GM21423 (cell line): Measurements from ENCODE around the gene EPB41L3.
"Not testable (repeated sequence)": the region's sequence is repeated elsewhere in the genome, so short reads cannot be mapped to it uniquely, and the experiment has no call there.

Source experiments
- ATAC-seq: cut with Tn5 transposase; IDR thresholded peaks from one replicate; pipeline ENCODE4 v1.9.1; 2021; ENCODE audit warnings: mild to moderate bottlenecking, moderate library complexity; ENCODE audit not compliant: unreplicated experiment

EPB41L3 gene

DNA sequence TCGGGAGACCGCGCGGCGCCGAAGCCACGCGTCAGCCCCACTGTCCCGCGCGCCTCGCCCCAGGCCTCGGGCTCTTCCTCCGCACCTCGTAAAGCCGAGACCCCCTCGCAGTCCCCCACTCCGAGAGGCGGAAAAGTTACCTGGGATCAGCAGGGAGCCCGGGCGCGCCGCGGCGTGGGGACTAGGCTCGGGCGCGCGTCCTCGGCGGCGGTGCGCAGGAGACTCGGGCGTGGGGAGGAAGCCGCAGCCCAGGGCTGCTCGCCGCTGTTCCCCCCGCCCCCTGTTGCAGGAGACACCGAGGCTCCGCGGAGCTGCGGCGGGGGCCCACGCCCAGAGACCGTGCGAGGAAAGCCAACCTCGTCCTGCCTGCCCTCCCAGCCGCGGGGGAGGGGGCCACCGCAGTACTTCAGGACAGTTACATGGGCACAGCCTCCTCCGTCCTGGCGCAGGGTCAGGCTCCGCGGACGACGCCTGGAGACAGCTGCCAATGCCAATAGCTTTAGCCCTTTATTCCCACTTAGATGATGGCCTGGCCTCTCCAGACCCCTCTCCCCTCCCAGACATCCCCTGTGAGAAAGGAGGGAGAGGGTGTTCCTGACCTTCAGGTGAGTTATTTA lies at the start of gene EPB41L3:
TSS of gene EPB41L3 (minus strand) at position 225 of the 617 bp plus-strand sequence. CDS start 54,814 bp downstream, outside the sequence.
- no peak for ATAC-seq

DNA sequence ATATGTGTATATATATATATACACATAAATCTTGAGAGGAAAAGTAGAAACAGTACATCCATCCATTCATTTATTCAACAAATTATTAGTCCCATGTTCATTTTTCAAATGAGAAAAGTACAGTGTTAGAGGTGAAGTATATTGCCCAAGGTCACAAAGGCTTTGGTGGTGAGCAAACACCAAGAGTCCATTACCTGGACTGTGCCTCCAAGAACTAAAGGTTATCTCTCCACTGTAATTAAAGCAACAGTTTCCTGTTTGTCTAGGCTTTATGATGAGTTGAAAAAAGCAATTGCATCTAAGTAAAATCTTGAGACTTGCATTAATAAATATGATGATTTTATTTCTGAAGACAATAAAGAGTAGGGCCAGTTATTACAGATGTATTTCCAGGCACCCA lies 44.7 kb upstream of the EPB41L3 start:
- no peak for ATAC-seq

DNA sequence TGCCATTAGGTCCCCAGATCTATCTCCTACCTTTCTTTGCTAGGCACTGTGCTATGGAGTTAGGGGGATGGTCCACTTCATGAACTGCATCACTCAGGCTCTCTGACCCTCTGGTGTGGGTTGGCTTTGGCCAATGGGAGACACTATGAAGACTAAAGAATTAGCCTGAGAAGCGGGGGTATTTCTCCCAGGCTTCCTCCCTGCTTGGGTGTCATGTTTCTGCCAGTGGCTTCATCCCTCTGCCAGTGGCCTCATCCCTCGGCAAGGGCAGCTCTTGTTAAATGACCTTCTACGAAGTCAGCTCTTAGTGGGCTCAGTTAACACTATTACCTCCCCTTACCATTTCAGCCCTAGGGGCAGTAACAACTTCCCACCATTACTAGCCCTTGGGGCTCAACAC lies 41.9 kb upstream of the EPB41L3 start:
- ATAC-seq, result no peak

DNA sequence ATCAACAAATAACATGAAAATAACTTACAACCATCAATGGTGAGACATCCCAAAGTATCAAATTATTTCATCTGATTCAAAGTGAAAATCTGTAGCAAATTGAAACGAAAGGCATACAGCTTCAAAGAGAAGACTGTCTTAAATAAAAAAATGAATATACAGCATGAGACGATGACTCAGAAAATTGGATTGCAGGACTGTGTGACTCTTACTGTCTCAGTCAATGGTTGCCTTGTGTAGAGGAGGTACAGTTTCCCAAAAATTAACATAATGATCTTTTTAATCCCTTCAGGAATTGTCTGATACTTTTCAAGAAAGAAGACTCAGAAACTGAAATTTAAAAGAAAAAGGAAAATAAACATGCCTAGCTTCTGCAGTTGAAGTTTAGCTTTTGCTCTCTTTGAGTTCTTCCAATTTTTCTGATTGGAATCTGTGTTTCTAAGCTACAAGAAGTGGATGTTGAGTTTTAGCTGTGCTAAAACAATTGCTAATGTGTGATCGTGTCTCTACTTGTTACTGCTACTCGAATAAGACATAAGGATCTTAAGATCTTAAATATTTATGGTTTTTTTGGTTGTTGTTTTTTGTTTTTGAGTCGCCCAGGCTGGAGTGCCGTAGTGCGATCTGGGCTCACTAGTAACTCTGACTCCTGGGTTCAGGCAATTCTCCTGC lies 41.1 kb upstream of the EPB41L3 start:
- ATAC-seq, result no peak

DNA sequence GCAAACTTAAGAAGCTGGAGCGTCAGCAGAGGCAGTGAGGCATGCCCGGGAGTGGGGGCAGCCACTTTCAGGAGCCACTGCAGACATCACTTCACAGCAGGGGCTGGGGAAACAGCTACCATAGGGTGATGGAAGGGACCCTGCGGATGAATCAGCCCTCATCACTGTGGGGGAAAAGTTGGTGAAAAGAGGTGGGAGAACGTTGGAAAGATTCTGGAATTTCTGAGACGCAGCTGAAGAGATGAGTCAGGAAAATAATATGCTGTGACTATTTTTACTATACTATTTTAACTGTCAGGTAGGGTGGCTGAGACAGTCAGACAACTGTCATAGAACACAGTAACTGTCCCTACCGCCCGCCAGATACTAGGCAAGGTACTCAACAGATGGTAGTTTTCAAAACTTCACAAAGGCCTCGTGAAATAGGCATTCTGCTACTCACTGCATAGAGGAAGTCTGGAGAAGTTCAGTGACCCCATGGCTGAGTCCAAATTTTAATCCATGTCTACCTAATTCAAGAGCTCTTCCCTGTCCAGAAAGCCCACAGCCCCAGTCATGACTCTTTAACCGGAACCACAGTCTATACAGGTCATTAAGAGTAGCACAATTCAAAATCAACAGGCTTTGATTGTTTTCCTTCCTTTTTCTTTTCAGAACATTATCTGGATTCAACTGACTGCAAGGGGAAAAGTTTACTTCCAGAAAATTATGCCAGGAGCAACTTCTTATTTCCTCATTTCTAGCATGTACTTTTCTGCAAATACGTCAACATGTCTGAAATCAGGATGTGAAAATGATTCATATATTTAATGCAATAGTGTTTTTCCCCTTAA lies 39.3 kb upstream of the EPB41L3 start:
- ATAC-seq, result no peak

DNA sequence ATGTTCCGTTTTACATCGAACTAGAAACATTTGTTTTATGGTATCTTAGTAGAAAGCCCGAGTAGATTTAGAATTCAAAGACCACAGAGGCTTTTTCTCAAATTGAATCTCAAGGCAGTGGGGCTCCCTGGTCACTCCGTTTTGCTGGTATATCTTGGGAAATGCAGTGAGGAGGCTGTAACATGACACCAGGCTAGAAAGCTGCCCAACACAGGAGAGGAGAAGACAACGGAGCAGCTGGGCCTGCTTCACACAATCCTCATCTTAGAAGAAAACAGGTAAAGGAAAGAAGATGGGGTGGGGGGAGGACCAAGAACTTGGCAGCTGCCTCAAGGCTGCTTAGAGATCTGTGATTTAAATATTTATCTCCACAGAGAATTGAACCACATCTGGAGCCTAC lies 38.3 kb upstream of the EPB41L3 start:
- no peak for ATAC-seq

DNA sequence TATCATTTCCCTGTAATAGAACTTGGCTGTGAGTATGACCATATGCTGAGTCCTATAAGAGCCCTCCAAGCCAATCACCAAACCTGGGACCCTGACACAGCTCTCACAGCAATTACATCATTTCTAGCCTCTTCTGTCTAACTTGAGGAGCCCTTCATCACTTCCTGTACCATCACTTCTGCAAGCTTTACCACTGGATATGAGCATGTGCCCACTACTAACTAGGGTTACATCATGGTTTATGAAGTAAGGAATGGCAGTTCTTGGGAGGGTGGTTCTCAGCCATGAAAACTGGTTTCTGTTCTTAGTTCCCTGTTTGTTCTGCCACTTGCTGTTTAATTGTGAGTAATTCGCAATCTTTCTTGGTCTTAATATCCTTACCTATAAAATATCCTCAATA lies 31.0 kb upstream of the EPB41L3 start:
- ATAC-seq, result no peak

DNA sequence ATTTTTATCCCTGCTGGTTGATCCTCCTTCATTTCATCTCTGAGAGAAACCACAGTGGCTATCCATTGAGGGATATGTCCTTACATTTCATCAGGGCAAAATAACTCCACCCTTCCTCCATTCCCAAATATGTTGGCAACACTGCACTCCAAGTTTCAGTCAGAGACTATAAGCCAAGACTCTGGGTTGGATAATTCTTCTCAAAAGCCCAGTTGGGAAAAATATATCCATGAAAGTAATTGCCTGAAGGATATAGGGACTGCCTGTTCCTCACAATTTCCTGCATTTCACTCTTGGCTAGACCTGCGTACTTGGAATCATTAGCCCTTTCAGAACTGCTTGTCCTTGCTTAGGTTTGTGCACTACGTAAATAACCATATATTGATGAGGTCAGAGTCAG lies 27.9 kb upstream of the EPB41L3 start:
- no peak for ATAC-seq

DNA sequence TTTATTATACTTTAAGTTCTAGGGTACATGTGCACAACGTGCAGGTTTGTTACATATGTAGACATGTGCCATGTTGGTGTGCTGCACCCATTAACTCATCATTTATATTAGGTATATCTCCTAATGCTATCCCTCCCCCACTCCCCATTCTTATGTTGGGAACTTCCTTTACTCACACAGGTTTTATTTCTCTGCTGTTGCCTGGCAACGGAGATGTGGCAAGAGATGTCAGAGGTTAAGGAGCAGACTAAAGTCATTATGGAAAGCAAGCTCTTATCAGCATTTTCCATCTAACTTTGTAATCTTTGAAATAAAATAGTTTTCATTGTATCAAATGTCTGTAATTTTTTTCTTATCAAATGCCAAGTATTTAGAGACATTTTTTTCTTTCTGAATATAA lies 26.8 kb upstream of the EPB41L3 start:
- ATAC-seq, result not testable (repeated sequence)

DNA sequence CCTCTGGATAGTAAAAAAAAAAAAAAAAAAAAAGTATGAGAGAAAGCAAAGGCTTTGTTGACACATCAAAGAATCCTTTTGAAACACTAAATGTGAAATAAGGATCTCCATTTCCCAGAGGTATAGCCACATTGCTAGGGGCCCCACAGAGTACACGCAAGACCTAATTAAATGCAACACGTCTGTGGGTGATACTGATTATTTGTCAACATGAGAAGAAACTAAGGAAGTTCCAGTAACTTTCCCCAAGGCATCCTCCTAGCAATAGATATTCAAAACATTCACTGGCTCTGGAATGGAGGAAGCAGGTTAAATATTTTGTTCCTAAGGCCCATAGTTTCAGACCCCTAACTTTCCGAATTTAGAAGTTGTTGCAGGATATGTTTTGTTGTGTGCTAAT lies 24.6 kb upstream of the EPB41L3 start:
- ATAC-seq, result no peak

DNA sequence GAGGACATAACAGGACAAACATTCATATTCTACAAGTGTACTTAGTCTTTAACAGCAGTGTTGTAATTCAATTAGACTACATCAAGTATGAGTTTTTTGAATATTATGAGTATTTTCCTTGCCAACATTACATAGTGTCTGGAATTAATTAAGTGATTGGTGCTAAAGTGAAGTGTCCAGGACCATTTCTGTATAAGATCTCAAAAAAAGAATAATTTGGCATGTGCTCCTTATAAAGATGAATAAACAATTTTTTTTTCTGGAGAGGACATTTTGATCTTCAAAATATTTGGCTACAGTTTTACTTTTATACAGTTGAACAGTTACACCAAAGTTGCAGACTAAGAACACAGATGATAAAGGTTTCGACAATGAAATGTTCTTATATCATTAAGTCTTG lies 15.1 kb upstream of the EPB41L3 start:
- no peak for ATAC-seq

DNA sequence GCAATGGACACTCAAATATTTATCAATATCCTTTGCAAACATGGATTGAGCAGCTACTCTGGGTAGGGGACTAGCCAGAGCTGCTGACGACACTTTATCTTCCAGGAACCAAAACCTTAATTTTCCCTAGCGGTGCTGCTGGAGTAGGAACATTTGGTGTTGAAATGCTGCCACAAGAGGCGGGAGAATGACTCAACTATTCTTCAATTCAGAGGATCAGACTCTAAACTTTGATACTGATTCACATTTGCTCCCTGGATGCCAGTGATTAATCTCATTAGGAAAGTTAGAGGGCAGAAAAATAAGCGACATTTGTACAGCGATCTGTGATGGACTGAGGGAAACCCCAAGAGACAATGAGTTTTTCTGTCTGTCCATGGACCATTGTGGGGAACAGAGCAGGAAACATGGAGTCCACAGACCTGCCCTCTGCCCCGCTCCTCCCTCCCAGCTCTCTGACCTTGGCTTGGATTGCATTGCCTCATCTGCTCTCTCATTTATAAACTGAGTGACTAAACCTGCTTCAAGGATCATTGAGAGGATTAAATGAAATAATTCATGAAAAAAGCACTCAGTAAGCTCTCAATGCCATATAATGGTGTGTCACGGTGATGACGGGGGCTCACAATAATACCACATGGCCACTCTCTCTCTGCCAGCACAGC lies 12.6 kb upstream of the EPB41L3 start:
- ATAC-seq, result no peak

DNA sequence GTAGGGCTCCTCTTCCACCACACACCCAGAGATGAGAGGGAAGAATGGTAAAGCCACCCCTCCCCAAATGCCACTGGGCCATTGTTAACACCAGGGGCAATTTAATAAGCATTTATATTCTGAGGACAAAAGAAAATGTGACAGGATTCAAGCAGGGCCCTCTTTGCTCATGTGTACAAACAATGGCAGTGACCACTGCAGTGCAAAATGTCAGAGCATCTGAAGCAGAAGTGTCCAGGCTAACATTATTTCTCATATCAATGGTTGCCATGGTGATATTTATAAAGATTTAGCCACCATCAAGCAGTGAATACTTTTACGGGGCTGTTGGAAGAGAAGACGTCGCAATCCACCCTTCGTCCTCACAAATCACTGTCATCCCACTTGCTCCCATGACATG lies 10.8 kb upstream of the EPB41L3 start:
- ATAC-seq, result no peak

DNA sequence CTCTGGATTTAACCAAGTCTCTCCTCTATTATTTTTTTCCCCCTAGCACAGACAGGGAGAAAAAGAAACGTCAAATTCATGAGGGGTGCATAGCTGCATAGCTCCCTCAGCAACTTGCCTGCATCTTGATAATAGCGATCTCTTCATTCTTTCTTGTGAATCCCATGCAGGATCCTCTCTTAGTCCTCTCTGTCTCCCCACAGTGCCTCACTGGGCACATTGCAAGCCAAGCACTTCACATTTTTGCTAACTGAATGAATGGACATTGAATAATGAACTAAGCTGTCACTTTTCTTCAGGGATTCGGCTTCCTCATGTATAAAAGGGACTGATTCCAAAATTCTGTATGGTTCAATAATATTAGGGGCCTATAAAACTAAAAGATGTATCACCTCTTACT lies 2.9 kb upstream of the EPB41L3 start:
- ATAC-seq, result no peak

DNA sequence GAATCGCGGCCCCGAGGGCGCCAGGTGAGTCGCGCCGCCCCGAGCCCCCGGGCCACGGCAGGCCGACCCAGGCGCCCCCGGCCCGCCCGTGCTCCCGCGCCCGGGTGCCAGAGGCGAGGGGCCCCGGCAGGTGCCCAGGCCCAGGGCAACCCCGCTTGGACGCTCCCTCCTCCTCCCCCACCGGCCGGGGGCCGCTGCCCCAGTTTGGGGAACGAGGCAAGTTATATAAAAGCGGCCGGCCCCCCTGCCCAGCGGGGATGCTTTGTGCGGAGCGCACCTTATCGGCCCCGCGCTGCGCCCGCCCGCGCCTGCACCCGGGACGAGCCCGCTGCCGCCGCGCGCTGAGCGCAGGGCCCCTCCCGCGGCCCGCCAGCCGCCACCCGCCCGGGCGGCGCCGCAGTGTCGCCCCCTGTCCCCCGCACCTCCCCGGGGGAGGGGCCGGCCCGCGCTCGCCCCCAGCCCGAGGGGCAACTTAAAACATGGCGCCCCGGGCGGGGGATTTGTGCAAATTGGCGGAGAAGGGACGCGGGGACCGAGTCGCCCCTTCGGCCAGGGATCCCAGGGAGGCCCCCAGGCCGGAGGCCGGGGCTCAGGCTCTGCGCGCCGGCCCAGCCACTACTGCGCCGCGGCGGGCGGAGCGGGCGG lies 639 bp downstream of the EPB41L3 start:
- no peak for ATAC-seq

DNA sequence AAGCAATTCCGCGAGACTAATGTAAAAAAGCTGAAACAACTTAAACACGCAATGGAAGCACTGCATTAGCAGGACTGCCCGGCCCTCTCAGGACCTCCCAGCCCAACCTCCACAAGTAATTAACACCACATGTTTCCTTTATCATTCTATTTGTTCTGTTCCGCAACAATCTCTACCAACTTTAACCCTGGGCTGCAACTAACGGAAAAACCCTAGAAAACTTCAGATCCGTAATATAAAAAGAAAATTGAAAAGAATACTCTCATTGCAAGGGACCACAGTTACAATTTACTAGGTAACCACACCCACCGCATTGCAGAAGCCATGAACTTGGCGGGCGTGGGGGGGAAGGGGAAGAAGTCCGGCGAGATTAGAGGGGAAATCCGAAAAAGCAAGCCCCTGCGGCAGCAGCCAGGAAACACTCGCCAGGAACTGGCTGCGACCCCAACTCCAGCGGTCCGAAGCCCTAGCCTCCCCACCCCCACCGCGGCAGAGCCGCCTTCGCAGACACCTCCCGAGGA lies 1.2 kb downstream of the EPB41L3 start:
- ATAC-seq, result no peak

DNA sequence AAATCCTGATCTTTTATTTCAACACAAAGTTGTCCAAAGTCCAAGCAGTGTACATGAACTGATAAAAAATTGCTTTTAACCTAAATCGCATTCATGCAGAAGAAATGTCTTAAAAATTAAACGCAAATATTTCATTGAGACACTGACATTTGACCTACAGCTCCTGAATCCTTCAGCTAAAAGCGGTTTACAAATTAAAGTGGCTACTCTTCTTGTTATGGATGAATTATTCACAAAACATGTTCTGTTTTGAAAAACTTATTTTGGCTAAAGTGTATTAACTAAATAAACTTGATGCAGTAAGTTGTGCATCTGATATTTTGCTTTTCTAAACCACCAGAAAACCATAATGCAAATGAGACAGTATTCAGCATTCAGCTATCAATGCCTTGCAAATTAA lies 2.2 kb downstream of the EPB41L3 start:
- no peak for ATAC-seq

DNA sequence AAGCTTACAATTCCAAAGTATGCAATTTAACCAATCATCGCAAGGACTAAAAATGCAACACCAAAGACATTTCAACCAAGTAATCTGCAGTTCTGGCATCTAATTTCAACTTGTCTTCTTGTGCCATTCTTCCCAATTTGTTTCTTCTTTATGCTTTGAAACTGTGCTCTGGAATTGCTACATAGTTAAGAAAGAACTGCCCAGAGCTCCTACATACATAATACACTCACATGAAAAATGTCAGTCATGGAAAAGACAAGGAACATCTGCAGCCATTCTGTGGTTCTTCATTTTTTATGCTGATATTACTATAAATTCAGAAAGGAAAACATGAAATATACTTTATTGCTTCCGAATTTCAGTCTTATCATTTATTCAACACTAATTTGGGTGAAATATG lies 4.4 kb downstream of the EPB41L3 start:
- no peak for ATAC-seq

DNA sequence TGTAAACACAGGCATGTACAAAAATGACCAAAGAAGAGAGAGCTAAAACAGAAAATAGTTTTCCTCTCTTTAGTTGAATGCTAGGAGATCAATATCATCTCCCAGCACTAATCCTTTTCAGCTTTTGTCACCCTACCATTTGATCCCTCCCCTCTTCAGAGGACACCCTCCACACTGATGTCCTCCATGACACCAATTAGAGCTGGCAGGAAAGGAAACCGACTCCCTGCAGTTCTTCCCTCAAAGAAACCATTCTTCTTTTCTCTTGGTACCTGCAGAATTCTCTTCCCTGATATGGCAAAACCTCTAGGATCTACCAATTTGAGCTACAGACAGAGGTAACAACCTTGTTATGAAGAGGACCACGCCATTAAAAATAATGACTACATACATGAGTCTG lies 5.3 kb downstream of the EPB41L3 start:
- ATAC-seq, result no peak

DNA sequence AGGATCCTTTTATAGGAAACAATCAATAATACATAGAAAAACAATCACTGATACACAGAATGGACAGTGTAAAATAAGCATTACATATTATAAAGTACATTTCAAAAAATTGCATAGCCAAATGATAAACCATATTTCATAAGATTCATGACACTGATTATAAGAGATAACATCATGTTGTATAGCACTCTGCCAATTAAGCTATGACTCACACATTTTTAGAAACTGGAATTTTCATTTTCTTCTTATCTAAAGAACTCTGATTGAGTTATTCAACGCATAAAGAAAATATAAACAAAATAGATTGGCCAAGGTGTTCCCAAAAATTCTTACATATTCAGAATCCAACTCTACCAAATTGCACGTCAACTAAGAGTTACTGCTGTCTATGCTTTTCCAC lies 5.9 kb downstream of the EPB41L3 start:
- ATAC-seq, result no peak

DNA sequence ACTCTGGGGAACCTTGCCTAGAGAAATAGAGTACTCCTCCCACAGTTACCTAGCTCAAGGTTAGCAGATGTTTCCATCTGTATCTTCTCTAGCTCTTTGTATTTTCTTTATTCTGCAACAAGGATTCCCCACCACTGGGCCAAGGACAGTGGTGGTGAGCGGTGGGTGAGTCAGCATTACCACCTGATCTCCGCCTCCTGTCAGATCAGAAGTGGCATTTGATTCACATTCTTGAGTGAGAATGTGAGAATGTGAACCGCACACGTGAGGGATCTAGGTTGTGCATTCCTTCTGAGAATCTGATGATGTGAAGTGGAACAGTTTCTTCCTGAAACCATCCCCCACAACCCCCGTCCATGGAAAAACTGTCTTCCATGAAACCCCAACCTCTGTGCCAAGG lies 9.0 kb downstream of the EPB41L3 start:
- ATAC-seq, result no peak
